MCF 10A (cell line): ENCODE measurements around the gene EPHB3. TPM values are rescaled to one million over a fixed set of nuclear protein-coding genes. Genes with fewer than 3 reads are reported as not detected.

Experiments used
- BruUV-seq: library from RNA; stranded (reverse); fragments of 400-500 nt; replicated peaks from 2 replicates; lab custom pipeline; 2021; lab: Mats Ljungman, UMichigan
- CTCF ChIA-PET: fragments of 300-600 bp; sonication (Branson Sonifier 250); formaldehyde crosslinking; extraction: SDS; loops from one replicate; lab custom pipeline; 2021; ENCODE audit warnings: antibody characterized with exemption, inconsistent platforms; lab: Yijun Ruan, JAX
- POLR2A ChIA-PET: fragments of 300-600, 350-650 bp; sonication (Branson Sonifier 250); formaldehyde crosslinking; extraction: SDS; loops from one replicate; lab custom pipeline; 2020; ENCODE audit warnings: antibody characterized with exemption, inconsistent platforms; lab: Yijun Ruan, JAX
- DNase-seq: peaks from one replicate; pipeline ENCODE4 v3.0.0-alpha.2; 2018; ENCODE audit not compliant: unreplicated experiment
- H3K27ac Mint-ChIP-seq: one replicate; pipeline ENCODE4 v1.8.0; 2022; ENCODE audit warnings: mild to moderate bottlenecking, low read depth, mixed read lengths; ENCODE audit not compliant: unreplicated experiment
- H3K27me3 Mint-ChIP-seq: one replicate; pipeline ENCODE4 v1.8.0; 2022; ENCODE audit warnings: mixed read lengths; ENCODE audit not compliant: insufficient read depth, unreplicated experiment
- H3K36me3 Mint-ChIP-seq: one replicate; pipeline ENCODE4 v1.8.0; 2022; ENCODE audit warnings: mild to moderate bottlenecking, moderate library complexity, mixed read lengths; ENCODE audit not compliant: insufficient read depth, unreplicated experiment
- H3K4me1 Mint-ChIP-seq: one replicate; pipeline ENCODE4 v1.8.0; 2022; ENCODE audit warnings: mixed read lengths; ENCODE audit not compliant: insufficient read depth, unreplicated experiment
- H3K4me3 Mint-ChIP-seq: one replicate; pipeline ENCODE4 v1.8.0; 2022; ENCODE audit warnings: mild to moderate bottlenecking, moderate library complexity, mixed read lengths; ENCODE audit not compliant: unreplicated experiment
- H3K9me3 Mint-ChIP-seq: one replicate; pipeline ENCODE4 v1.8.0; 2022; ENCODE audit warnings: mixed read lengths; ENCODE audit not compliant: unreplicated experiment
- CTCF ChIP-seq: fragments of 200-600 bp; IDR thresholded peaks from one replicate; pipeline ENCODE4 v1.8.0; 2022; ENCODE audit warnings: antibody characterized with exemption, mild to moderate bottlenecking; ENCODE audit not compliant: unreplicated experiment
- intact Hi-C: fragments of 100-400 bp; cut with micrococcal nuclease; formaldehyde crosslinking; loops from 2 replicates; pipeline ENCODE4 v1.14.1; 2022
- total RNA-seq: library from RNA; stranded (reverse); gene quantifications from 2 replicates; pipeline ENCODE4 v1.2.3, GENCODE V29; 2022

Gene EPHB3
- total RNA-seq, 1 experiment from 2014 or later, result 4.0 TPM

GRCh38 chr3:184568560-184568923, 7.0 kb downstream of the EPHB3 start:
- no peak for TF ChIP-seq CTCF
- intact Hi-C loops, result no loop called here
- Mint-ChIP-seq H3K4me3 (peak overlapping the region; percentile 73), H3K27ac (no peak overlapping the region), H3K9me3 (no peaks in the 10 kb centered on the region), H3K4me1 (peaks cover 37% of the 10 kb centered on the region), H3K27me3 (no peaks in the 10 kb centered on the region), H3K36me3 (no peaks in the 10 kb centered on the region)
- no peak for DNase-seq
- BruUV-seq, result no TSS peak
- POLR2A ChIA-PET, result interaction anchor here (0.6 to 5.8 kb wide), 6 partner anchors 69 to 1255 kb away, joined by 3 to 74 read pairs (median 4); no protein-coding TSS in a partner anchor
- CTCF ChIA-PET, result no interaction called here

GRCh38 chr3:184568924-184569829, 7.6 kb downstream of the EPHB3 start:
- H3K27ac Mint-ChIP-seq, result no peak overlapping the region
- DNase-seq, result peak; percentile 78
- BruUV-seq, result no TSS peak
- peak overlapping the region; percentile 73 for H3K4me3 Mint-ChIP-seq
- no peak for TF ChIP-seq CTCF
- H3K9me3 Mint-ChIP-seq, result no peaks in the 10 kb centered on the region
- H3K36me3 Mint-ChIP-seq, result no peaks in the 10 kb centered on the region
- H3K27me3 Mint-ChIP-seq, result no peaks in the 10 kb centered on the region
- peaks cover 32% of the 10 kb centered on the region for H3K4me1 Mint-ChIP-seq
- intact Hi-C loops, result no loop called here
- ChIA-PET POLR2A (interaction anchor here (0.7 to 5.8 kb wide), 4 partner anchors 78 to 235 kb away, joined by 3 to 74 read pairs (median 4); no protein-coding TSS in a partner anchor), CTCF (interaction anchor here (1.0 kb wide), 1 partner anchor 158 kb away, joined by 3 read pairs; no protein-coding TSS in a partner anchor)

- Mint-ChIP-seq H3K27me3 (no peaks in the 10 kb centered on the region), H3K4me1 (peaks cover 23% of the 10 kb centered on the region), H3K27ac (no peak overlapping the region), H3K4me3 (peak overlapping the region; percentile 73), H3K36me3 (no peaks in the 10 kb centered on the region), H3K9me3 (no peaks in the 10 kb centered on the region)
- intact Hi-C loops, result no loop called here
- TF ChIP-seq CTCF, result no peak
- BruUV-seq, result no TSS peak
- POLR2A ChIA-PET, result interaction anchor here (1.5 kb wide), 1 partner anchor 180 kb away, joined by 5 read pairs; no protein-coding TSS in a partner anchor
- no peak for DNase-seq
- CTCF ChIA-PET, result interaction anchor here (0.6 to 1.0 kb wide), 4 partner anchors 9 to 281 kb away, joined by 3 to 4 read pairs (median 3); partner anchors contain the start of gene EPHB3
These were observed 8.4 kb downstream of the EPHB3 start for GRCh38 chr3:184570035-184570434.

- POLR2A ChIA-PET, result interaction anchor here (1.5 kb wide), 1 partner anchor 180 kb away, joined by 5 read pairs; no protein-coding TSS in a partner anchor
- Mint-ChIP-seq H3K4me1 (peaks cover 19% of the 10 kb centered on the region), H3K27me3 (no peaks in the 10 kb centered on the region), H3K9me3 (no peaks in the 10 kb centered on the region), H3K4me3 (no peak overlapping the region), H3K36me3 (no peaks in the 10 kb centered on the region), H3K27ac (no peak overlapping the region)
- no peak for TF ChIP-seq CTCF
- CTCF ChIA-PET, result interaction anchor here (0.6 to 1.0 kb wide), 4 partner anchors 9 to 281 kb away, joined by 3 to 4 read pairs (median 3); partner anchors contain the start of gene EPHB3
- DNase-seq, result no peak
- intact Hi-C loops, result no loop called here
- no TSS peak for BruUV-seq
These were observed 8.9 kb downstream of the EPHB3 start for GRCh38 chr3:184570489-184570888.
